Stimulated activated CD8-positive, alpha-beta memory T cell treated with anti-CD3 and anti-CD28 coated beads, Interleukin-15, amount 100 ng/mL, for 24 hours (primary cell): ENCODE results near the gene IL32.

Source experiments
- DNase-seq: peaks from one replicate; pipeline ENCODE4 v3.0.0-alpha.2; 2020; ENCODE audit warnings: low read depth

IL32 gene

DNA sequence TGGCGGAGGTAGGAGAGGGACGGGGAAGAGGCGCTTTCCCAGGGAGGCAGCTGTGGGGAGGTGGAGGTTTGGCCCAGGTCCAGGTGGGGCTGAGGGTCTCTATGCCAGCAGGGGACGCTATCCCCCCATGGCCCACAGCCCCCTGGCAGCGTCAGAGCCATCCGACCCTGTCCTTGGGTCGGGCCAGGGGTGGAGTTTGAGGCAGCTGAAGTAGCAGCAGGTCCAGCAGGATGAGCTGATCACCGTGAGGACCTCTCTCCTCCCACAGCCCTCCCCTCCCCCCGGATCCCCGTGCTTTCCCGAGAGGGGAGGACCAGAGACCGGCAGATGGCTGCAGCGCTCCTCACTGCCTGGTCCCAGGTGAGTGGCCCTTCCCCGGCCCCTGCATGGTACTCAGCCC, 50.1 kb downstream of the IL32 start:
- DNase-seq = no peak

DNA sequence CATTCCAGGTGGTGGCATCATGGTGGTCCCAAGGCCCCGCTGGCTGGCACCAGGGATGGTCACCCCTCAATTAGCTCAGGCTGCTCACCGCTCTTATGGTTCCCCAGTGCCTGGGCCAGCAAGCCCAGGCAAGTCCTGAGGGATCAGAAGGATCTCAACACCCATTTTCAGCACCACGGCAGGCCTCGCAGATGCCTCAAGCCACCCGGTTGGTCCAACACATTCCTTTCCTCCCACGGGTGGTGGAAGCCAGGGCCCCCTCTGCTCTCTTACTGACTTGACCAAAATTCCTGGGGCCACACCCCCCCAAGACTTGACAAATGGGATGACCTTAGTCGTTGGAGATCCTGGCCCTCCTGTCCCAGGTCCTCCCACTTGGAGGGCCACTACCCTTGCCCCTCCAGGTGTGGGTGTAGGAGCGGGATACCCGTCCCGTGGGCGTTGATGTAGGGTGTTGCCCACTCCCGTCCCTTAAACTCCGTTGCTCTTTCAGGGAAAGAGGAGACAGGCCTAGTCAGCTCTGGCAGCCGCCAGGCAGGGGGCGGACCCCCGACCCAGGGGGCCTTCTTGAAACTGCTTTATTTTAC, 52.9 kb downstream of the IL32 start:
- DNase-seq = no peak

DNA sequence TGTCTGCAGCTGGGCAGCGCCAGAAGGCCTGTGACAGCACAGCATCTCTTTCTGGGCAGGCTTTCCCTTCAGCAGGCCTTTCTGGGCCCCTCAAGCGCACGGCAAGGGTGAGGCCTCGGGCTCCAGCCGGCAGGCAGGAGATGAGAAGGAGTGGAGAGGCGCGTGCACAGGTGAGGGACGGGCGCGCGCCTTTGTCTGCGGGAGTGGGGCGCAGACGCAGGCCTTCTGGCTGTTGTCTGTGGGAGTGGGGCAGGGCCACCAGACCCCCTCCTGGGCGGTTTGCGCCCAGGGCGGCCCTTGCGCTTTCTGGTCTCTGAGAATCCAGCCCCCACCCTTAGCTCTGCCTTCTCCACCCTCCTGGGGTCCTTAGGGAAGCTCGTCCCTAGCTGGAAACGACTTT, 53.4 kb downstream of the IL32 start:
- no peak for DNase-seq
